ENCODE data around the gene ELMOD3.
"Not testable (repeated sequence)": the region's sequence is repeated elsewhere in the genome, so short reads cannot be mapped to it uniquely, and the experiment has no call there.

The ELMOD3 gene

GRCh38 chr2:85329181-85329651 lies 25.4 kb upstream of the ELMOD3 start:
- no peak for DNase-seq (ENCODE audit: low read depth in 2 of 2)

GRCh38 chr2:85329701-85330100 lies 24.9 kb upstream of the ELMOD3 start:
- DNase-seq (ENCODE audit: low read depth in 2 of 2), result not testable (repeated sequence)

GRCh38 chr2:85330839-85331636 lies 23.5 kb upstream of the ELMOD3 start:
- no peak for DNase-seq (ENCODE audit: low read depth in 2 of 2)

GRCh38 chr2:85333877-85334276 lies 20.7 kb upstream of the ELMOD3 start:
- not testable (repeated sequence) for DNase-seq (ENCODE audit: low read depth in 2 of 2)

GRCh38 chr2:85334928-85335327 lies 19.6 kb upstream of the ELMOD3 start:
- DNase-seq (ENCODE audit: low read depth in 2 of 2), result no peak

DNA sequence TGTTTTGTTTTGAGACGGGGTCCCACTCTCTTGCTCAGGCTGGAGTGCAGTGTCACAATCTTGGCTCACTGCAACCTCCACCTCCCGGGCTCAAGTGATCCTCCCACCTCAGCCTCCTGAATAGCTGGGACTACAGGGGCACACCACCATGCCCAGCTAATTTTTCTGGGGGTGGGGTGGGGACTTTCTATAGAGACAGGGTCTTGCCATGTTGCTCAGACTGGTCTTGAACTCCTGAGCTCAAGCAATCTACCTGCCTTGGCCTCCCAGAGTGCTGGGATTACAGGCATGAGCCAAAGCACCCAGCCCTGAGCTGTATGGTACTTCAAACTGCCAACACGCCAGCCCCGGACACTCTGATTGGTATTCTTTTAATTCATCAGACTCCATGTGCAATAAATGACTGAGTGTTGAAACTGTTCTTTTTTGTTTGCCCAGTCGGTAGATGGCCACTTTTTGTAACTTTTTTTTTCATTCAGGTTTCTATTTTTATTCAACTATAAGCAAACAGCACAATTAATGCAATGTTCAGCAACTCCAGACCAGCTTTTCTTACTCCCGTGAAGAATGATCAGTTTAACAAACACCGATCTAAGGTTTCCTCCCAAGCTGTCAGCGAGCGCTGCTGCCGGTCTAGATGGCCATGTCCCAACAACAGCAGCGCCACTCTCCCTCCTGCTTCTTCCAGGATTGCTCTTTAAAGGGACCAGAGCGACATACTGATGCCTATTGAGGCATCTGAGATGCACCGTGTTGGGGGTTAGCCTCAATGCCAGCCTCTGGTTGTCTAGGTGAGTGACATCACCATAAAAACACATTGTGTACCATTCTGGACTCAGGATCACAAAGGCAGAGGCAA lies 14.3 kb upstream of the ELMOD3 start:
- no peak for DNase-seq (ENCODE audit: low read depth in 2 of 2)

DNA sequence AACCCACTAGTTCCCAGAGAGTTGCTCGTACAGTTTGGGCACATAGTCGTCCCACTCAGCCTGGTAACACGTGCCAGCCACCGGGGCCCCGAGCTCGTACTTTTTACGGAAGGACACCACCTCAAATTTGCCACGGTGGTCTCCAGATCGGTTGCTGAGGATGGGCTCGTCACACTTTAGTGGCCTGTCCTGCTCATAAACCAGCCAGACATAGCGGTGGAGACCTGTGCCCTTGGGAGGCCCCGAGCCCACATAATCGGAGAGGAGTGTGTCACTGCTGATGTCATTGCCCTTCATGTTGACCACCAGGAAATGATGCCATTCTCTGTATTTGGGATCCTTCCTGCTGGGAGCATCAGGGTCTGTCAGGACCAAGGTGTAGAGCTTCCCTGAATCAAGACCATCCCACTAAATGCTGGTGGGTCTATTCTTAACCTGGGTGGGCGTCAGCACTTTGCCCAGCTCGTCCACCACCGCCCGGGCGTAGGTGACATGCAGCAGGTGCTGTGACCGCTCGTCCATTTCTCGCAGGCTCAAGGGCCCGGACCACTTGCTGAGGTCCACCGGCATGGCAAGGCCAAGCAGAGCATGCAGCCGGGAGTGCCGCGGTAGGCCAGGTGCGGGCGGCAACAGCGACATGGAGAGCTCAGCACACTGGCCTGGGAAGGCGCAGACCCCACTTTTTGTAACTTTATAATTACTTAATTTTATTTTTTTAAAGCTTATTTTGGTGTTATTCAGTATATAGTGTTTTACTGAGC lies 13.1 kb upstream of the ELMOD3 start:
- no peak for DNase-seq (ENCODE audit: low read depth in 2 of 2)

DNA sequence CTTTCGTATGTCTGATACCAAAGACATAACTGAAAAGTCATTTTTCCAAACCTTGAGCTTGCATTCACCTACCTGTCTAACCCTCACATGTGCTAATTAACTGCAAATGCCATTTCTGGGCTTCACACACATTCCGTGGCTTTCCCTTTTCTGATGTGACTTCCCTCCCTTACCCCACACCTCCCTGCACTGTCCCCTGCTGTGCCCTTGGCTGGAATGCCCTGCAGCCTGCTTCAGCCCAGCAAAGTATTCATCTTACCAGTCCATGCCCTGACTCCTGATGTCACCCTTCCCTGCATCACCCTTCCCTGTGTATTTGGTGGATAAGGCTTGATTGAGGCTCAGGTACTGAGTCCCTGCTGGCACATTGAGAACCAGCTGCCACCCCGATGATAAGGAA lies 12.4 kb upstream of the ELMOD3 start:
- DNase-seq (ENCODE audit: low read depth in 2 of 2), result no peak

- not testable (repeated sequence) for DNase-seq (ENCODE audit: low read depth in 2 of 2)
Observed at GRCh38 chr2:85343207-85343895, 11.2 kb upstream of the ELMOD3 start.

DNA sequence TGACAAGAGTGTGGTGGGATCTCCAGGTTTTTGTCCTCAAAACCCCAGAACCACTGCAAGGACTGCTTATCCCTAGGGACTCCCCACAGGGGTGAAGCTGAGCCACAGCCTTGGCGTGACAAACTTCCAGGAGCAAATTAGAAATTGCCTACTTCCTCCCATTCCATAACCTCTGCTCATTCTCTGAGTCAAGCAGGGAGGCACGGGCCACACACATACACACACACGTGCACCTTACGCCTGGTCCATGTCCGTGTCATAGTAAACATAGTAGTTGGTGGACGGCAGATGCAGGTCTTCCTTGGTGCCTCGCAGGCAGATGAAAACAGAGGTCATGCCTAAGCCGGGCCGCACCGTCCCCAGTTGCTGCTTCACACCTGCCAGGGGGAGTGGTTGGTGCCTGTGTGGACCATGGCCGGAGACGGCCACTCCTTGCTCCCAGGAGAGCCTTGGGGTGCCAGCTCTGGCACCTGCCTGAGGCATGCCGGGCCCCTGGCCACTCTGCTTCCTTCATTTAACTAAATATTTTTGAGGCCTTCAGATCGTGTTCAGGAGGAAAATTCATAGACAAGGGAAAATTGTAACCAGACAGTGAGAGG lies 10.1 kb upstream of the ELMOD3 start:
- no peak for DNase-seq (ENCODE audit: low read depth in 2 of 2)

DNA sequence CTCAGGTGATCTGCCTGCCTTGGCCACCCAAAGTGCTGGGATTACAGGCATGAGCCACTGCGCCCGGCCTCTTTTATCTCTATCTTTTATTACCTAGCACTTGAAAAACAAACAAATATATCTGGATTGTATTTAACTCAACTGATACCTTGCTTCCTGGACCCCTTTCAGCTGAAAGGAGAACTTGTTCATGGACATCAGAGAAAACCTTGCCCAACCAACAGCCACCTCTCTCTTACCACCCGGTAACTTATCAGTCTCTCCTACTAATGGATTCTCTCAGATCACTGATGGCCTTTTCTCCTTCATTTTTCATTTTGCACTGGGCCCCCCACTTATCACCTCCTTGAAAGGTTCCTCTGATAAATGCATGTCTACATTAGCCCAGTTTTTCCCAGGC lies 7.0 kb upstream of the ELMOD3 start:
- DNase-seq (ENCODE audit: low read depth in 2 of 2), result no peak

- DNase-seq (ENCODE audit: low read depth in 2 of 2), result no peak
Observed at GRCh38 chr2:85353876-85354285, 688 bp upstream of the ELMOD3 start.

GRCh38 chr2:85355073-85355410 lies 473 bp downstream of the ELMOD3 start:
- DNase-seq (ENCODE audit: low read depth in 2 of 2), result no peak

- no peak for DNase-seq (ENCODE audit: low read depth in 2 of 2)
Observed at GRCh38 chr2:85355521-85355920, 952 bp downstream of the ELMOD3 start.

- no peak for DNase-seq (ENCODE audit: low read depth in 2 of 2)
Observed at GRCh38 chr2:85356186-85356585, 1.6 kb downstream of the ELMOD3 start.

- DNase-seq (ENCODE audit: low read depth in 2 of 2), result no peak
Observed at GRCh38 chr2:85357736-85358135, 3.2 kb downstream of the ELMOD3 start.

- not testable (repeated sequence) for DNase-seq (ENCODE audit: low read depth in 2 of 2)
Observed at GRCh38 chr2:85362653-85363387, 8.3 kb downstream of the ELMOD3 start.

- no peak for DNase-seq (ENCODE audit: low read depth in 2 of 2)
Observed at GRCh38 chr2:85367180-85367579, 12.6 kb downstream of the ELMOD3 start.

- no peak for DNase-seq (ENCODE audit: low read depth in 2 of 2)
Observed at GRCh38 chr2:85368921-85369320, 14.4 kb downstream of the ELMOD3 start.

DNA sequence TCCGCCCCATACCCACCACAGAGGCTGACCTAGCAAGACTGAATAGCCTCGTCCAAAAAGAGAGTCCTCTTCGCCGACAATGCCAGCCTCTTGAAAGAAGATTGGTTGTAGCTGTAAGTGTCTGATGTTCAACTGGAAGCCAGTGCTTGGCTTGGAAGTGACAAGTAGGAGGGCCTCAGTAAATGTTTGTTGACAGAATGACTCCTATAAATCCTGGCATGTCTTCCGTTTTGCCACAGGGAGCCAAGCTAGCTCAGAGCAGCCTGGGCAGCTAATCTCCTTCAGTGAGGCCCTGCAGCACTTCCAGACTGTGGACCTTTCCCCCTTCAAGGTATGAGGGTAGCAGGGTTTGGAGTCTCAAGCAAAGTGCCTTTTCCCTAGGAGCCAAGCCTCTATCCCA lies 14.9 kb downstream of the ELMOD3 start:
- no peak for DNase-seq (ENCODE audit: low read depth in 2 of 2)

Data from activated CD8-positive, alpha-beta memory T cell treated with anti-CD3 and anti-CD28 coated beads for 4 hours (primary cell).